ENCODE data around the gene SLC34A3.

DNA sequence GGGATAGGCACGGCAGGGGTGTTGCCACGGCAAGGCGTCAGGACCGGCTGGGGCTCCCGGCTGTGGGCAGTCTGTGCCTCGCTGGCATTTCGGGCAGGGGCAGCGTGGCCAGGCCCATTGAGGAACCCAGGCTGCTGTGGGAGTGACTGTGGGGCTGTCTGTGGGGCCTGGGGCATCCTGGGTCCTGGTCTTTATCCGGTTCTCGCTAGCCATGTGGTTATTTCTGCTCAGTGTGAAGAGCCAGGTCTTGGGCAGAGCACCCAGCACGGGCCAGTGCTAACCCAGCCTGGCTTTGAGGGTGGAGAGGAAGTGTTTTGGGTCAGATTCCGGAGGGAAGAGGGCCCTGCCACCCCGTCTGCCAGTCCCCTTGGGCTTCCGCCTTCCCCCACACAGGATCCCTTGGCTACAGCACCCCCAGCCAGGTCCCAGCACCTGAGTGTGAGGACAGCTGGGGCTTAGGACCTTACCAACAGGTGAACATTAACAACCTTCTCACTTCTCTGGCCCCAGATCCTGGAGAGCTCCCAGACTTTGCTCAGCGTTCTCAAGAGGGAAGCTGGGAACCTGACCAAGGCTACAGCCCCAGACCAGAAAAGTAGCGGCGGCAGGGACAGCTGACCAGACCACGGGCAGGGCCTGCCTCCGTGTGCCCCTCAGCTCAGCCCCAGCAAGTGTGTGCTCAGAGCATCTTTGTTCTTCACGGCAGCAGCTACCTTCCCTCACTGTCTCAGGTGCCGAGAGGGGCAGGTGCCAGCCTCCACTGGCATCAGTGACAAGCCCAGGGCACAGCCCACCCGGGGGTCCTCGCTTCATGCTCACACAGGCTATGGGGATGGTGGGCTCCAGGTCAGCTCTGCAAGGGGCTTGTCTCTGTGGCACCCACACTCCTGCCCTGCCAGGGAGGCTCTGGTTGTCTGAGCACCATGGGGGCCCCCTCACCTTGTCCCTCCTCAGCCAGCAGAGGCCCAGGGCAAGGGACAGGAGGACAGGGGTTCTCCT is 41.1 kb upstream of the SLC34A3 start:
- TF ChIP-seq, protein P1, sequence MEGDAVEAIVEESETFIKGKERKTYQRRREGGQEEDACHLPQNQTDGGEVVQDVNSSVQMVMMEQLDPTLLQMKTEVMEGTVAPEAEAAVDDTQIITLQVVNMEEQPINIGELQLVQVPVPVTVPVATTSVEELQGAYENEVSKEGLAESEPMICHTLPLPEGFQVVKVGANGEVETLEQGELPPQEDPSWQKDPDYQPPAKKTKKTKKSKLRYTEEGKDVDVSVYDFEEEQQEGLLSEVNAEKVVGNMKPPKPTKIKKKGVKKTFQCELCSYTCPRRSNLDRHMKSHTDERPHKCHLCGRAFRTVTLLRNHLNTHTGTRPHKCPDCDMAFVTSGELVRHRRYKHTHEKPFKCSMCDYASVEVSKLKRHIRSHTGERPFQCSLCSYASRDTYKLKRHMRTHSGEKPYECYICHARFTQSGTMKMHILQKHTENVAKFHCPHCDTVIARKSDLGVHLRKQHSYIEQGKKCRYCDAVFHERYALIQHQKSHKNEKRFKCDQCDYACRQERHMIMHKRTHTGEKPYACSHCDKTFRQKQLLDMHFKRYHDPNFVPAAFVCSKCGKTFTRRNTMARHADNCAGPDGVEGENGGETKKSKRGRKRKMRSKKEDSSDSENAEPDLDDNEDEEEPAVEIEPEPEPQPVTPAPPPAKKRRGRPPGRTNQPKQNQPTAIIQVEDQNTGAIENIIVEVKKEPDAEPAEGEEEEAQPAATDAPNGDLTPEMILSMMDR (conservative IDR thresholded peaks at IDR 0.05; ENCODE audit: low read length), result no peak
- TF ChIP-seq EZH2phosphoT487 (IDR thresholded peaks at IDR 0.05; ENCODE audit: borderline replicate concordance, low read depth, low read length), result no peak
